GM19035 (cell line): ENCODE measurements around the gene MYEOV.

Experiments used
- ATAC-seq: cut with Tn5 transposase; IDR thresholded peaks from one replicate; pipeline ENCODE4 v1.9.1; 2021; ENCODE audit not compliant: unreplicated experiment

The MYEOV gene

DNA sequence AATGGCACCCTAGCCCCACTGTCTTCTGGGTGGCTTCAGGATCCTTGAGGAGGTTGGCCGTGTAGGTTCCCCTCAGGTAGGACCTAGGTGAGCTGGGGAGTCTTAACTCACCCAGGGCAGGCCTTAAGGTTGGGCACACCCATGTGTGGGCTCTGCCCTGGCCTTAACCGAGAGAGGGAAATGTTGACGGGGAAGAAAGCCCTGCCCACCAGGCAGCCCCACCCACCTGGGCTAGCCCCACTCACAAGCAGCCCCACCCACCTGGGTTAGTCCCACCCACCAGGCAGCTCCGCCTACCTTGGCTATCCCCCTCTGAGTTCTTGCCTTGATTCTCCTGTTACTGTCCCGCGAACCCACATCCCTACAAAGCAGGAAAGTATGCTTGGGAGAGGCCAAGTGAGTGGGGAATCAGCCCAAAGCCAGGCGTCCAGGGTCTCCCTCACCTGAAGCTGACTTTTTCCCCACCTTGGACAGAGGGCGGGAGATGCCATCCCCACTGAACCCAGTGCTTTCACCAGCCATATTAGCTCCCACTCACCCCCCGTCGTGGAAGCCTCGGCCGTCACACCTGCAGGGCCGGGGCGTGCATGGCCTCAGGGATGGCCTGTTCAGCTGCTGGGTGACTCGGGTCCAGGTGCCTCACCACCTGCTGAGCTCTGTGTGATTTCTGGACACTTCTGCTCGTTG lies at the start of gene MYEOV:
Gene MYEOV (plus strand): TSS at position 337 of the 687 bp plus-strand sequence. CDS start 1,200 bp downstream, outside the sequence.
- no peak for ATAC-seq

GRCh38 chr11:69244266-69244665 lies 49.7 kb upstream of the MYEOV start:
- no peak for ATAC-seq

- ATAC-seq: no peak
Measured at GRCh38 chr11:69245041-69245440, 48.9 kb upstream of the MYEOV start.

DNA sequence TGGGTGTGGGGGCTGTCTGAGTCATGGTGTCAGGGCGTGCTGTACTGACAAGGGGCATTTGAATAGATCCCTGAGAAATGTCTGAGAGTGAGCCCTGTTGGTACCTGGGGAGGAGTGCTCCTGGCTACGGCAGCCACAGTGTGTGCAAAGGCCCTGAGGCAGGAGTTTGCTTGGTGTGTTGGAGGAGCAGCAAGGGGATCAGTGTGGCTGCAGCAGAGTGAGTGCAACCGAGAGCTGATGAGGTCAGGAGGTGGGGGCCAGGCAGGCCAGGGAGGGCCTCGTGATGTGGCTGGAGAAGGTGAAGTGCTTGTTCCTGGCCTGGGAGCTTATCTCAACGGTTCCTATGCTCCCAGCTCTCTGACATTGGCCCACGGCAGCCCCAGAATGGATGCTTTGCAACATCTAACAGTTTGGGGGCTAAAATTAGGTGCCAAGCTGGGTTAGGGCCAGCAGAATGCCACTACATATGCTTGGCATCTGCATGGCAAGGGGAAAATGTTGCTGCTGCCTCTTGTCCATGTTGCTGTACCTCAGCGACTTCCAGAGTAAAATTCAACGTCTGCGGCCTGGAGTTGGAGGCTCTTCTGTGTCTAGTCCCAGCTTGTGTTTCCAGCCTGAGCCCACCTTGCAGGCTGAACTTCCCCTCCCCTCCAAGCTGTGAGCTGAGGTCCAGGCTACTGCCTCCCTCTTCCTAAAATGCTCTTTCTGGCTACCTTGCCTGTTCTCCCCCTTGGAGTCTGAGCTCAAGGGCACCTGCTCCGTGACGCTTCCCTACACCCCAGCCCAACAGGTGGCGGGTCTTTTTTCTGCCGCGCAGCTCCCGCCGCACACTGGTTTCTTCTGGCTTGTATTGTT lies 48.2 kb upstream of the MYEOV start:
- no peak for ATAC-seq

DNA sequence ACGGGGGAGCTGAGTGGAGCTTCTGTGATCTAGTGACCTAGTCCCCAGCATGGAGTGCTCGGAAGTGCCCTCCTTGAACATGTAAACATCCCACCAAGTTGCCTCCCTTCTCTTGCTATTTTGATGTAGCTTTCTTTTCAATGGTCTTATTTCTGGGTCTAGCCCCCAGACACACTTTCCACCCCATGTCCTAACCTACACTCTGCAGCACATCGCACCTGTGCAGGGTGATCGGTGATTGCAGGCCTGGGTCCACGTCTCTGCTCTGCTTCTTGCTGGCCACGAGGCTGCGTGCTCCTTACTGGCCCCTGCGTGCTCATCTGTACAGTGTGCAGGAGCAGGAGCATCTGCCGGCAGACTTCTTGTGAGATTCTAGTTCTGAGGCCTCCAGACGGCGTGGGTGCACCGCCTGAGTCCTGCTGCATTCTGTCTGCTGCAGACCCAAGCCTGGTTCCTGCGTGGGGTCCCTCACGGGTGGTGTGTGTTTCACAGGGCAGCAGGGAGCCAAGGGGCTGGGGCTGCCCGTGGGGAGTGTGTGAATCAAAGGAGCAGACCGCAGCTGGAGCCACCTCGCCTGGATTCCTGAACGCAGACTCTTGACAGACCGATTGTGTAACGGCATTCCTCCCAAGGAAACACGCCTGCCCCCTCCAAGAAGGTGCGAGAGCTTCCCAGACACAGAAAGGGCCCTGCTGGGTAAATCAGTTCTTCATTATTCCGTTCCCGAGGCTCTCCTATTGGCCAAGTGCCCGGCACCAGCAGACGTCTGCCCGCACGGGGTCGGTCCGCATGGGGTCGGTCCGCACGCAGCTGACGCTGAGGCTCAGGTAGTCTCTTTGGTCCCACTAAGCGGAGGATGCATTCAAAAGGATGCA lies 44.4 kb upstream of the MYEOV start:
- ATAC-seq: no peak

GRCh38 chr11:69250186-69251056 lies 43.5 kb upstream of the MYEOV start:
- ATAC-seq: no peak

DNA sequence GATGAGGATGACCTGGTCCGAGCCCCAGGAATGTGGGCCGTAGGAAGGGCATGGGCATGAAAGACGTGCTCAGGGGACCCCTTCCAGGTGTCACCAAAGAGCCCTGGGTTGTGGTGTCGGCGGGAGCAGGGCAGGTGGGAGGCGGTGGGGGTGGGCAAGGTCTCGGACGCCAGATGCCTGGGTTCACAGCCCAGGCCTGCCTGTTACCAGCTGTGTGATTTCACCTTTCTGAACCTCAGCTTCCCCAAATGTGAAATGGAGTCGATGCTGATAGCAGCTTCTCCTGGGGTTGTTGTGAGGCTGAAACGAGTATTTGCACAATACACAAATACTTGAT lies 42.9 kb upstream of the MYEOV start:
- no peak for ATAC-seq

GRCh38 chr11:69251639-69252489 lies 42.1 kb upstream of the MYEOV start:
- no peak for ATAC-seq

DNA sequence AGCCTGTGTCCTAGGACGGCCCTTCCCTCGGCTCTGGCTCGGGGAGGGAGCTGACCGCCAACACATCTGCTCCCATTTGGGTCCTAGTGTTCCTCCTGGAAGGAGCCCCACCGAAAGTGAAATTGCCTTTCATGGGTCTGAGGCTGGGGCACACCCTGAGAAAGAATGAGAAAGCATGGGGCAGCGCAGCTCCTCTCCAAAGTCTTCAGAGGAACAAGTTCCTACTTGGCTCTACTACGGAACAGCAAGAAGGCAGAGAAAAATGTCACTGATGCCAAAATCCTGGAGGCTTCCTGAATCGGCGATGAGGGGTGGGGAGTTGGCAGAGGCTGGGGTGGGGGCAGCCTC lies 41.5 kb upstream of the MYEOV start:
- ATAC-seq: no peak

- no peak for ATAC-seq
Measured at GRCh38 chr11:69253028-69253427, 40.9 kb upstream of the MYEOV start.

DNA sequence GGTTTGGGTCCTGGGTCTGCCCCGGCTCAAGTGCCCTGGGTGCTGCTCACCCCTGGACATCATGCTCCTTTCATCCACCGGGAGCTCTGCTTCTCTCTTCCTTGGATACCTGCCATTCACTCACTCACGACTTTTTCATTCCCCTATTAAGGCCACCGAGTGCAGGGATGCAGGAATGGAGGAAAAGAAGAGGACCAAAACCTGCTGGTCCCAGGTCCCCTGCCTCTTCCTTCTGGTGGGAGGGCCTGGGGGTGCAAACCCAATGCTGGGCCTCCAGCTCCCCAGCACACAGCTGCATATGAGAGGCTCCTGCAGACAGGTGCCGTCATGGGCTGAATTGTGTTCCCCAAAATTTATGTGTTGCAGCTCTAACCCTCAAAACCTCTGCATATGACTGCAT lies 36.8 kb upstream of the MYEOV start:
- no peak for ATAC-seq

DNA sequence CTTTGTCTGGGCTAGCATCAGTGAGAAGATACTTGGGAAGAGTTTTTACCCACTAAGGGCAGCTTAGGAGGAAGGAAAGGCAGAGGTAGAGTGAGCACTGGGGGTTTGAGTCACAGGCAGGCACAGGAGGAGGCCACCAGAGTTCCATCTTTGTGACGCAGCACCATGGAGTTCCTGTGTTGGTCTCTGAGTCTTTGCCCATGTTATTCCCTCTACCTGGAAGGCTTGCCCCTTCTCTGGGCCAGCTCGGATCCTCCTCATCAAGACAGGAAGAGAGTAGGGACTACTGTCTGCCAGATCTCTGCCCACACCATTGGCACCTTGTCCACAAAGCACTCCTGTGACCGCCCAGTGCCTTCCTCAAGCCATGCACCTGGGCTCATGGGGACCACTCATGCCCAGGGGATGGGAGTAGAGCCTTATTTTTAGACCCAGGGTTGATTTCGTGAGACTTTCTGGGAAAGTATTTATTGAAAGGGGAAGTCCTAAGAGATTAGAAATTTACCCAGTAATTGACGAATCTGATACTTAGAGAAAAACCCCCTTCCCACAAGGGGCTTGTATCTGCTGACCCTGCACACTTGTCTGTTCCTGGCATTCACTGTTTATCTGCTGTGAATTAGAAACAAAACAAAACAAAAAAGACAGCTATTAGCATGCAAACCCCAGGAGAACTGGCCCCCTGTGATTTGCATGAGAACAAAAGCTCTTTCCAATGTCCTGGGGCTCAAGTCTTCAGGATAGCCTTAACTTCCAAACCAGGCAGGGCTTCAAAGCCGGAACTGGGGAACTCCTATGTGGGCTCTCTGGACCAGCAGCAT lies 35.9 kb upstream of the MYEOV start:
- no peak for ATAC-seq

GRCh38 chr11:69259096-69259495 lies 34.9 kb upstream of the MYEOV start:
- no peak for ATAC-seq

- no peak for ATAC-seq
Measured at GRCh38 chr11:69260622-69261021, 33.3 kb upstream of the MYEOV start.

- no peak for ATAC-seq
Measured at GRCh38 chr11:69261116-69261515, 32.8 kb upstream of the MYEOV start.

DNA sequence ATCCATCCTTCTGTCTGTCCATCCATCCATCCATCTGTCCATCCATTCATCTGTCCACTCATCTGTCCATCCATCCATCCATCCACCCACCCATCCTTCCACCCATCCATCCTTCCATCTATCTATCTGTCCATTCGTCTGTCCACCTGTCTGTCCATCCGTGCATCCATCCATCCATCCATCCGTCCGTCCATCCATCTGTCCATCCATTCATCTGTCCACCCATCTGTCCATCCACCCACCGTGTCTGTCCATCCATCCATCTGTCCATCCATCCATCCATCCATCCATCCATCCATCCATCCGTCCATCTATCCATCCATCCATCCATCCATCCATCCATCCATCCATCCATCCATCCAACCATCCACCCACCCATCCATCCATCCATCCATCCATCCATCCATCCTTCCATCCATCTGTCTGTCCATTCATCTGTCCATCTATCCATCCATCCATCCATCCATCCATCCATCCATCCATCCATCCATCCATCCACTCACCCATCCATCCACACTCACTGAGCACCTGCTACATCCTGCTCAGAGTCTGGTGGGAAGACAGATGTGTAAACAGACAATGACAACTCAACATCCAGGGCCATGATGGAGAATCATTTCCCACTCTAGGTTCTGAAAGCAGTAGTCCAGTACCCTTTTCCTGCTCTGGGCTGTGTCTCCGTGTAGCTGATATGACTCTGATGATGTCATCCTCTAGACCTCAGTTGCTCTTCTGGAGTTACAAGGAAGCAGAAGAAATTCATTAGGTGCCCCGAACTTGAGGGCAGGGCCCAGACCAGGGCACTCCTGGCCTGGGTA lies 30.8 kb upstream of the MYEOV start:
- ATAC-seq: no peak

GRCh38 chr11:69263736-69264052 lies 30.3 kb upstream of the MYEOV start:
- ATAC-seq: no peak

DNA sequence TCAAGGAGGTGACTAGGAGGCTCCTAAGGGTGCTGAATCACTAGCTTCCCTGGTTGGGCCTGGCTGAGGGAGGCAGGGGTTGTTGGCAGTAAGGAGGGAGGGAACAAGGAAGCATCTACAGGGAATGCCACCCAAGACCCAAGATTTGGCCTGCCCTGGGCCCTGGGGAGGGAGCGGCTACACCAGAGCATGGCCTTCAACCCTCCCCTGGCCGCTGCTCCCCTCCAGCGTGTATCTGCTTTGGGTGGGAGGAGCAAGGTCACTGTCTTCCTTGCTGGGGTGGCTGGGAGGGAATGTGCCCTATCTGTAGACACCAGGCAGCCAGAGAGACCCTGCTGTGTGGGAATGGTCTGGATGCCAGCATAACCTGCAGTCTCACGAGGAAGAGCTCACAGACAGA lies 29.5 kb upstream of the MYEOV start:
- ATAC-seq: no peak
